ENCODE measurements around the gene SMARCC2. TPM values are rescaled to one million over a fixed set of nuclear protein-coding genes. Genes with fewer than 3 reads are reported as not detected.
A peak's percentile ranks its signal among the peaks of the same experiment; 100 is the strongest.

The SMARCC2 gene
- total and polyA plus RNA-seq, 2 of the 13 experiments (the other 11 are each of a cell fraction or from before 2014, with no cell fraction given), result 21.3 to 24.1 TPM

GRCh38 chr12:56161690-56162351 lies 27.5 kb downstream of the SMARCC2 start:
- Histone ChIP-seq H3K4me1 (ENCODE audit: insufficient read depth, low read length) (peaks cover 36% of the 10 kb centered on the region), H2AFZ (ENCODE audit: low read length) (no peak overlapping the region), H3K9ac (ENCODE audit: insufficient read depth, low read depth, low read length) (no peak overlapping the region), H3K36me3 (replicated peaks in 1 of 2; ENCODE audit: control insufficient read depth in 1 of 2, insufficient read depth in 2 of 2, low read length in 2 of 2) (peaks cover 29 to 56% of the 10 kb centered on the region in 2 experiments), H3K27me3 (ENCODE audit: control insufficient read depth in 1 of 2, insufficient read depth in 2 of 2, low read length in 2 of 2) (no peaks in the 10 kb centered on the region; a peak in 1 of 5 replicates), H3K27ac (ENCODE audit: extremely low read length, insufficient read depth, low read length) (no peak overlapping the region), H3K4me2 (ENCODE audit: low read depth, low read length) (no peak overlapping the region), H3K9me3 (ENCODE audit: low read length) (no peaks in the 10 kb centered on the region), H3K4me3 (replicated peaks in 1 of 3; ENCODE audit: insufficient read depth in 1 of 3, low read depth in 2 of 3, low read length in 3 of 3) (no peak overlapping the region), H3K79me2 (ENCODE audit: insufficient read depth, low read length) (peaks cover 25% of the 10 kb centered on the region), H4K20me1 (ENCODE audit: insufficient read depth, low read length) (peaks cover 28% of the 10 kb centered on the region)
- intact Hi-C loops (cut with micrococcal nuclease; ENCODE audit: unreplicated experiment) (no loop called here), in situ Hi-C loops (cut with HindIII; ENCODE audit: extremely low pct_ligation_motif_present, low pct_unique_long_range_greater_than_20kb) (no loop called here)
- ChIA-PET POLR2A (interaction anchor here (0.8 to 3.3 kb wide), 11 partner anchors 10 to 60 kb away, joined by 3 to 20 read pairs (median 6); partner anchors contain the start of genes ESYT1, MYL6B, RNF41 and SMARCC2), CTCF (ENCODE audit: low intra/inter-chr PET ratio, low total read pairs) (no interaction called here)
- DNase-seq (ENCODE audit: low spot score) (no peak), FAIRE-seq (no peak), ATAC-seq (no peak)
- no TSS peak for BruUV-seq (replicated peaks)
- TF ChIP-seq POLR2AphosphoS5 (IDR thresholded peaks at IDR 0.05; ENCODE audit: low read depth, low read length), result peak; percentile 32
- TF ChIP-seq AGO2 (optimal IDR thresholded peaks at IDR 0.05; ENCODE audit: low read depth, low read length), result peak; percentile 50
- peak; percentile 80; the same call in 1 of the 2 replicates for TF ChIP-seq SSRP1 (CRISPR knock-in tag; IDR thresholded peaks at IDR 0.05)
- TF ChIP-seq POLR2A (IDR thresholded peaks at IDR 0.05; ENCODE audit: insufficient read depth in 1 of 2, low read depth in 2 of 2, low read length in 2 of 2), result peak in 1 of 2 experiments; percentile 11; a peak in 1 of 4 replicates
- no peak for TF ChIP-seq ZNF350 (CRISPR knock-in tag; IDR thresholded peaks at IDR 0.05; ENCODE audit: borderline replicate concordance, low read depth)
- TF ChIP-seq ZNF615 (CRISPR knock-in tag; IDR thresholded peaks at IDR 0.05; ENCODE audit: borderline replicate concordance), result no peak
- TF ChIP-seq POLR2G (IDR thresholded peaks at IDR 0.05; ENCODE audit: low read depth, low read length), result peak; percentile 9; the same call in 1 of the 2 replicates
- 0 out of 2 replicates have a peak, but pooled peaks have one; percentile 3 for TF ChIP-seq RBFOX2 (IDR thresholded peaks at IDR 0.05; ENCODE audit: low read depth, low read length)
- TF ChIP-seq RBM22 (optimal IDR thresholded peaks at IDR 0.05; ENCODE audit: low read length), result peak; percentile 12
- TF ChIP-seq ZNF460 (CRISPR knock-in tag; IDR thresholded peaks at IDR 0.05; ENCODE audit: borderline replicate concordance), result no peak
- 97% methylated on average over 10 of the region's 10 CpGs for WGBS (ENCODE audit: low lambda C conversion rate)
